GM15510 (cell line): Measurements from ENCODE around the gene IBA57.

ENCODE experiments used
- POLR2A ChIP-seq: IDR thresholded peaks from 3 replicates; pipeline ENCODE4 v1.6.1; 2011; ENCODE audit warnings: borderline replicate concordance; ENCODE audit not compliant: insufficient read length; ENCODE audit errors: extremely low read depth

The IBA57 gene

DNA sequence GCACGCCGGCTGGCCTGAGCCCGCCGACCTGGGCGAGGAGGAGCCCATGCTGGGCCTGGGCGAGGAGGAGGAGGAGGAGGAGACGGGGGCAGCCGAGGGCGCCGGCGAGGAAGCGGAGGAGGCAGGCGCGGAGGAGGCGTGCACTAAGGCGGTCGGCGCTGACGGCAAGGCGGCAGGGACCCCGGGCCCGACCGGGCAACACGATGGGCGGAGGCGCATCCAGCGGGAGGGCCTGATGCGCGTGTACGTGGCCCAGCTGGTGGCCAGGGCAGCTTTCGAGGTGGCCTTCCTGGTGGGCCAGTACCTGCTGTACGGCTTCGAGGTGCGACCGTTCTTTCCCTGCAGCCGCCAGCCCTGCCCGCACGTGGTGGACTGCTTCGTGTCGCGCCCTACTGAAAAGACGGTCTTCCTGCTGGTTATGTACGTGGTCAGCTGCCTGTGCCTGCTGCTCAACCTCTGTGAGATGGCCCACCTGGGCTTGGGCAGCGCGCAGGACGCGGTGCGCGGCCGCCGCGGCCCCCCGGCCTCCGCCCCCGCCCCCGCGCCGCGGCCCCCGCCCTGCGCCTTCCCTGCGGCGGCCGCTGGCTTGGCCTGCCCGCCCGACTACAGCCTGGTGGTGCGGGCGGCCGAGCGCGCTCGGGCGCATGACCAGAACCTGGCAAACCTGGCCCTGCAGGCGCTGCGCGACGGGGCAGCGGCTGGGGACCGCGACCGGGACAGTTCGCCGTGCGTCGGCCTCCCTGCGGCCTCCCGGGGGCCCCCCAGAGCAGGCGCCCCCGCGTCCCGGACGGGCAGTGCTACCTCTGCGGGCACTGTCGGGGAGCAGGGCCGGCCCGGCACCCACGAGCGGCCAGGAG is 7.2 kb upstream of the IBA57 start:
- no peak for TF ChIP-seq POLR2A

DNA sequence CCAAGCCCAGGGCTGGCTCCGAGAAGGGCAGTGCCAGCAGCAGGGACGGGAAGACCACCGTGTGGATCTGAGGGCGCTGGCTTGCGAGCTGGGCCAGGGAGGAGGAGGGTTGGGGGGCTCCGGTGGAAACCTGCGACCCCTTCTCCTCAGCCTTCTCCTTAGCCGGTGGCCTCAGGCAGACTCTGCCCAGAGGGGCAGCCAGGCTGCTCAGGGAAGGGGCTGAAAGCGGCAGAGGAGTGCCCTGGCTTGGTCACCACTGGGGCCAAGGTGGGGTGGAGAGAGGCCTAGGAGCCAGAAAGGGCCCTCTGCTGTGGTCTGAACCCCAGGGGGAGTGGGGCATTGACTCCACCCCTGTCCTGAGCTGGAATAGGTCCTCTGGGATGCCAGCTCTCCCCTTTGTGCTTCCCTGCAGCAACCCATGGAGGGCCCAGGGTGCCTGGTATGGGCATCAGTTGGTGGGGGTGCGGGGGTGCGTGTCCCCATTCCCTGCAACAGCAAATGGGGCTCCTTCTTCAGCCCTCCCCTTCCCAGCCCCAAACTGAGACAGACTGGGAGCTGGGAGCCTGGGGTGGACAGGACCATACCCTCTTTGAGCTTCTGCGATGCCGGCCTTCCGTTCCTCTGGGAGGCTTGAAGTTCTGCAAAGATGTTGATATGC is 6.5 kb upstream of the IBA57 start:
- no peak for TF ChIP-seq POLR2A

GRCh38 chr1:228160201-228160761 is 5.3 kb upstream of the IBA57 start:
- no peak for TF ChIP-seq POLR2A

DNA sequence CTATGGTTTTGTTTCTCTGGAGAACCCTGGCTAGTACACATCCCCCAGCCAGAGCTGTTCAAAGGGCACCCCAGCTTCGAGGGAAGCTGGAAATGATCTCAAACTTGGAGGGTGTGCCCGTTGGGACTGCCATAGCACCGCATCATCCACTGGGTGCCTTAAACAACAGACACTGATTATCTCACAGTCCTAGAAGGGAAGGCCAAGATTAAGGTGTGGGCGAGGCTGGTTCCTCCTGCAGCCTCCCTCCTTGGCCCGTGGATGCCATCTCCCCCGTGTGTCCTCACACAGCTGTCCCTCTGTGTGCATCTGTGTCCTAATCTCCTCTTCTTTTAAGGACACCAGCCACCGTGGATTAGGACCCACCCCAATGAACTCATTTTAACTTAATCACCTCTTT is 4.2 kb upstream of the IBA57 start:
- TF ChIP-seq POLR2A = no peak

DNA sequence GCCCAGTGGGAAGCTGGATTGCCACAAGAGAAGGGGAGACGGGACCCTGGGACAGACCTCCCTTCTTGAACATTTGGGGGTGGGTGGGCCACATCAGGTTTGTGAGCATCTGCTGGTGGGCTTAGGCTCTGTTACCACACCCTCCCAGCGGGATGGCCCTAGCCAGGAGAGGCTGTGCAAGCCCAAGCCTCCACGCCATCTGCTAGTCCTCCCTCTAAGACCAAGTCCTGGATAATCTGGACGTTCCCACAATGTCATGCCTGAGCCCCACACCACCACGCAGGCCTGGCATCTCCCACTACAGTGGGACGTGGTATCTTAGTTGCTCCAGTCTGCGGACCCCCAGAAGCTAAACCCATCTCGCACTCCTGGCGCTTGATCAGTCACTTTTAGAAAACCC is 3.7 kb upstream of the IBA57 start:
- no peak for TF ChIP-seq POLR2A

DNA sequence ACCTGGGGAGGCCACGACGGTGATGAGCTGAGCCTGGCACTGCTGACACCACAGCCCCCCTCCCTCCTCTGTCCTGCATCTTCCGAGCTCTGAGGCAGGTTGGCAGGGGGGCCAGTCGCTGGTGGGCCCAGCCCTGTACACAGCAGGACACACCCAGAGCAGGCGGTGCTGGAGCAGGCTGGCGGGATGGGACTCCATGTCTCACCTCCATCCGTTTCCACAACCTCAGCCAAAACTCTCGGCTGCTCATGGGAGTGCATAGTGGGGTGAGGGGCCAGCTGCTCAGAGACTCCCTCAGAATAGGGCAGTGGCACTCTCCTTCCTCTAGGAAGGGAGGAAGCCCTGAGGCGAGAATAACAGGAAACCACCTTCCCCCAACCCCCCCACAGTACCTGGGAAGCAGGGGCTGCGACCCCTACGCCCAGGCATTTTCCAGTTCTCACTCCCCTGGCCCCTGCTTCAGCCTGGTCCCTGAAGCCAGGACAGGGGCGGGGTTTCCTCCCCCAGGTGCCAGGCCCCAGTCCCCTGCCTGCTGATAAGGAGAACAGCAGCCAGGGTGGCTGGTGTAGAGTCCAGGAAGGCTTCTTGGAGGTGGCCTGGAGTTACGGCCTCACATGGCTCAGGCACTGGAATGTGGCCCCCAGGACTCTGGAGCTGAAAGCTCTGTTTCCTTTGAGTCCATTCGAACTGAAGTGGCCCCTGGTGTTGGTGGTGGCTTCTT is 3.2 kb upstream of the IBA57 start:
- TF ChIP-seq POLR2A = no peak

GRCh38 chr1:228163007-228163753 is 2.4 kb upstream of the IBA57 start:
- no peak for TF ChIP-seq POLR2A

DNA sequence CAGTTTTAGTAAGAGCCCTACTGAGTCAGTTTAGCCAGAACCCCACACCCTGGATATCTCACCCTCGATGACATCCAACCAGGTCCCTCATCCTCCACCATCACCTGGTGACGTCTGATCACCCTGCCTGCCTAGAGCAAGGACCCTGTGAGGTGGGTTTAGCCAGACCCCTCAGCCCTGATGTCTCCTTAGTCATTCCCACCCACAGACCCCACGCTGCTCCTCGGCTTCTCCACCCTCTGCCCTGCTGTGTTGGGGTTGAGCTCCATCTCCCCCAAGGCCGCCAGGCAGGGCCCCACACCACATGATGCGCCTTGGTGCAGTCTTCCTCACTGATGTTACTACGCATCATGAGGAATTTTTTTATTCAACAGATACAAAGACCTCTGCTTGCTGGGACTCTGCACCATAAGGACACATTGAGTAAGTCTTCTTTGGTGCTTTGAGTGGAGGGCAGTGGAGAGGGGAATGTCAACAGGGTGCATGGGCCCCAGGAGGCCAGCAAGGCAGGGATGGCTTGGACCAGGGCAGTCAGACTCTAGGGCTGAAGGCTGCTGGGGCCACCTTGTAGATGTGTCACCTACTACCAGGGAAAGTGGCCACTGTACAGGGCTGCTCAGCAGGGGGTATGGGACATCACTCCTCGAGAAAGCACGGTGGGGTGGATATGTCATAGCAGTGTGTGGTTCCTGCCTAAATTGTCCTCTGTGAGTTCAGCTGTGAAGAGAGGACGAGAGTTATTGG is 1.7 kb upstream of the IBA57 start:
- no peak for TF ChIP-seq POLR2A

DNA sequence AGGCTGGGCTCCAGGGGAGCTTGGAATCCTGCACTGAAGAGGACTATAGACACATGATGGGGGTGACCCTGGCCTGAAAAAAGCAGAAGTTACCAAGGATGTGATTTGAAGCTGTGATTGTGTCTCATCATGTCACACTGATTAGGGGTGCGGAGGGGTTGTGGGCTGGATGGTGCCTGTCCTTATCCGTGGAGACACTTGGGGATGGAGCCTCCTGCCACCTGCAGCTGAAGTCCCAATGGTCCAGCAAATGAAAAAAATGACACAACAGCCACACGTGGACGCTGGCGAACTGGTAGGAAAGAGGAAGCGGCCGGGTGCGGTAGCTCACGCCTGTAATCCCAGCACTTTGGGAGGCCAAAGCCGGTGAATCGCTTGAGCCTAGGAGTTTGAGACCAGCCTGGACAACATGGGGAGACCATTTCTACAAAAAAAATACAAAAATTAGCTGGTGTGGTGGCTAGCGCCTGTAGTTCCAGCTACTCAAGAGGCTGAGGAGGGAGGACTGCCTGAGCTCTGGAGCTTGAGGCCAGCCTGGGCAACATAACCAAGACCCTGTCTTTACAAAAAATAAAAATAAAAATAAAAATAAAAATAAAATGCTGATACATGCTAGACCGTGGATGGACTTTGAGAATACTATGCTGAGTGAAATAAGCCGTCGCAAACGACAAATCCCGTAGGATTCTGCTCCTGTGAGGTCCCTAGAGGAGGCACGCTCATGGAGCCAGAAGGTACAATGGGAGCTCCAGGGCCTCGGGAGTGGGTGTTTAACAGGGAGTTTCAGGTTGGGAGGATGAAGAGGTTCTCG is 838 bp upstream of the IBA57 start:
- no peak for TF ChIP-seq POLR2A

- no peak for TF ChIP-seq POLR2A
These were observed 749 bp downstream of the IBA57 start for GRCh38 chr1:228166170-228166936.

DNA sequence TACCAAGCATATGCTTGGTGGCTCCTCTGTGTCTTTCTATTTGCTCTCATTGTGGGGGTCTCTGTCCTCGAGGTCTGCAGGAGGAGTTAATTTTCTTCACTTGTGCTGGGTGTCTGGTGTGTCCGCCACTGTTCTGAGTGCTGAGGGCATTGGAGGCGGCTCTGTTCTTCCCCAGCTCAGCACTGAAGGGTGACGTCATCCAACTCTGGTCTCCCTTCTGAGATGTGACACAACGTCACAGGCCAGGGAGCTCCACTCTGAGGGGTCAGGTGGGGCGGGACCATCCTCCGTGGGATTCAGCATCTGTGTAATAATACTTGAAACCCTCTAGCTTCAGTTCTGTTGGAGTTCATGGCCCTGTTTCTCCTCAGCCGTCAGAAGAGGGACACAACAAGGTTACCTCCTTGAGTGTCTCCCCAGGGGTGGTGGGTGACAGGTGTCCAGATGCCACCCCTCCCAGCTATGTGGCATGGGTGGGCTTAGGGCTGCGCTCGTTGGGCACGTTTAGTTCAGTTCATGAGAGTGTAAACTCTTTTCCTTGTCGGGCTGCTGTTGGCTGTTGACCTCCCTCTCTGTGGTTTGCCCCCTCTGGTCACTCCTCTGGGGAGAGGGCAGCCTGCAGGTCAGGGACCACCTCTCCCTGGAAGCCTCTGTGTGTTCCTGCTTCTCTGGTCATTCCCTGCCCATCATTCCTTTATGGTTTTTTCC is 3.1 kb downstream of the IBA57 start:
- TF ChIP-seq POLR2A = no peak

GRCh38 chr1:228169345-228169744 is 3.7 kb downstream of the IBA57 start:
- no peak for TF ChIP-seq POLR2A

DNA sequence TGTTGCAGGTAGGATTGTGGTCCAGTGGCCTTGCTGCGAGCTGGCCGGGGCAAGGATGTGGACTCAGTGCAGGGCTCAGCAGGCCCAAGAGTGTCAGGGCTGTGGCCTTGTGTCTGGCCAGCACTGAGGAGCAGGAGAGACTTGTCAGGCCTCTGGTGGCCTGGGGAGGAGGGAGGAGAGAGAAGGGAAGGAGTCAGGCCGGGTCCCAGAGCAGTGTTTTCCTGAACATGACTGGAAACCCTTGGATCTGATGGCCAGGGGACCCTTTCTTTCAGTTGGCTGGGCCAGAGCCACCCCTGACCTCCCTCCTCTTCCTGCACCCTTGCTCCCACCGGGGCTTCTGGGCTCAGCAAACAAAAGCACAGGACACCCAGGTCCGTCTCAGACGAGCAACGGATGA is 5.1 kb downstream of the IBA57 start:
- TF ChIP-seq POLR2A = no peak
